NCI-H2107 (cell line): ENCODE measurements around the gene PKLR.
A peak's percentile ranks its signal among the peaks of the same experiment; 100 is the strongest.

ENCODE experiments used
- DNase-seq: peaks from one replicate; lab custom pipeline; 2025; lab: John Stamatoyannopoulos, UW

Gene PKLR

DNA sequence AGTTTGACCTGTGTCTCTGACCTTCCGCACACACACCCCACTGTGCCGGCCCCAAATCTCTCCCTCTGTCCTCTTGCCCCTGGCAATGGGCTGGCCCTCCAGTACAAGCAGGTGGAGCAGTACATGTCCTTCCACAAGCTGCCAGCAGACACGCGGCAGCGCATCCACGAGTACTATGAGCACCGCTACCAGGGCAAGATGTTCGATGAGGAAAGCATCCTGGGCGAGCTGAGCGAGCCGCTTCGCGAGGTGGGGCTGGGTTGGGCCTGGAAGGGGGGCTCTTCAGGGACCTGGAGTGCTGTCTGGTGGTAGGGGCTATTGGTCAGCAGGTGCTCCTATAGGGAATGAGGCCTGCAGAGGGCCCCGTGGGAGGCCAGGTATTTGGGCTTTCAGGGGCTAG lies 16.2 kb downstream of the PKLR start:
- DNase-seq = no peak

DNA sequence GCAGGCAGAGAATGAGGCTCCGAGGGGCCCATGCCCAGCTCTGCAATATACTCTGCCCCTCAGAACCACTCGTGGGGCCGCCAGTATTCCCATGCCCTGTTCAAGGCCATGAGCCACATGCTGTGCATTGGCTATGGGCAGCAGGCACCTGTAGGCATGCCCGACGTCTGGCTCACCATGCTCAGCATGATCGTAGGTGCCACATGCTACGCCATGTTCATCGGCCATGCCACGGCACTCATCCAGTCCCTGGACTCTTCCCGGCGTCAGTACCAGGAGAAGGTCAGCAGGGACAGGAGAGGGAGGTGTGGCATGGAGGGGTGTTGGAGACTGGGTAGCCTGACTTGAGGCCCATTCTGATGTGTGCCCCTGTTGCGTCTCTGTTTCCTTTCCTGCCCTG lies 16.8 kb downstream of the PKLR start:
- no peak for DNase-seq

DNA sequence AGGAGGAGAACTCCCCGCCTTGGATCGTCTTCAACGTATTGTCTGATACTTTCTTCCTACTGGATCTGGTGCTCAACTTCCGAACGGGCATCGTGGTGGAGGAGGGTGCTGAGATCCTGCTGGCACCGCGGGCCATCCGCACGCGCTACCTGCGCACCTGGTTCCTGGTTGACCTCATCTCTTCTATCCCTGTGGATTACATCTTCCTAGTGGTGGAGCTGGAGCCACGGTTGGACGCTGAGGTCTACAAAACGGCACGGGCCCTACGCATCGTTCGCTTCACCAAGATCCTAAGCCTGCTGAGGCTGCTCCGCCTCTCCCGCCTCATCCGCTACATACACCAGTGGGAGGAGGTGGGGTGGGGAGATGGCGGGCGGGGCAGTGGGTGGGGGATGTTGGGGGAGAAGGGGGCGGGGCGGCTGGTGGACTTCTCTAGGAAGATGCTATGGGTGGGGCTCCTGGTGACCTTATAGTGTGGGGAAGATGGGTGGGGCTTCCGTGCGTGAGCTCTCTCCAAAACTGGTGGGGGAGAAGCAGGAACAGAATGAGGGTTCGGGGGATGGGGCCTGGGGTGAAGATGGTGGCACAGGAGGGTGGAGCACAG lies 18.6 kb downstream of the PKLR start:
- DNase-seq = no peak

DNA sequence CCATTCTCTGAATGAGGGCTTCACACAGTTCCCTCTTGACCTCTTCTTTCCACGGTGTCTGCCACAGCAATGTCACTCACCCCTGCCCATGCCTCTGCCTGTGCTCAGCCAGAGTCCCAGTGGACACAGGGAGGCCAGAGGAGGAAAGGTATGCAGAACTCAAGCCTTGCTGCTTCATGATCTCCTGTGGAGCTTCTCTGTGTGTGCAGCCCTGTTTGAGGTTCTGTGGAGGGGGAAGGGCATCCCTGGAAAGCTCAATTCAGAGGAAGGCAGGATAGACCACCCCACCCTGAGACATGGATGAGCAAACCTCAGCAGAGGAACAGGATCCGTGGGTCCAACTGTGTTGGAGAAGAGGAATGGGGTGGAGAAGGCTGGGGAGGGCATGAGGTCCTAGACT lies 22.0 kb downstream of the PKLR start:
- DNase-seq = no peak

DNA sequence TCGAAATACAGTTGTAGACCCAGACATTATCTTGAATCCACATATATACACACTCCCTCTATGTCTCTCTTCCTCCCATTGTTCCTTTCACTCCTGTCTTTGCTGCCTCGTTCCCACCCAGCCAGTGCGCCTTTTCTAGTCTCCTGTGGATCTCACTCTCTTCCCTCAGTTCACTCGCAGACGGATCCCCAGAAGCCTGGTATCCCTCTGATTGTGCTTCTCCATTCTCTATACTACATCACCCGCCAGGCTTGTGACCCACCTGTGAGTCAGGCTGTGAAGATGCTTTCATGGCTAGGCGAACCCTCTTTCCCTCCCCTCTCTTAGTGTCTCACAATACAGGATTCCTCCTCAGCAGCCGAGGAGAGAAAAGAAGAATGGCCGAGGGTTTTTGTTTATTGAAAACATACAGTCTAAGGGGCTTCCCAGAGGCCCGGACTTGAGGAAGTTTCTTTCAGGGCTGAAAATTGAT lies 22.5 kb downstream of the PKLR start:
- DNase-seq = no peak

DNA sequence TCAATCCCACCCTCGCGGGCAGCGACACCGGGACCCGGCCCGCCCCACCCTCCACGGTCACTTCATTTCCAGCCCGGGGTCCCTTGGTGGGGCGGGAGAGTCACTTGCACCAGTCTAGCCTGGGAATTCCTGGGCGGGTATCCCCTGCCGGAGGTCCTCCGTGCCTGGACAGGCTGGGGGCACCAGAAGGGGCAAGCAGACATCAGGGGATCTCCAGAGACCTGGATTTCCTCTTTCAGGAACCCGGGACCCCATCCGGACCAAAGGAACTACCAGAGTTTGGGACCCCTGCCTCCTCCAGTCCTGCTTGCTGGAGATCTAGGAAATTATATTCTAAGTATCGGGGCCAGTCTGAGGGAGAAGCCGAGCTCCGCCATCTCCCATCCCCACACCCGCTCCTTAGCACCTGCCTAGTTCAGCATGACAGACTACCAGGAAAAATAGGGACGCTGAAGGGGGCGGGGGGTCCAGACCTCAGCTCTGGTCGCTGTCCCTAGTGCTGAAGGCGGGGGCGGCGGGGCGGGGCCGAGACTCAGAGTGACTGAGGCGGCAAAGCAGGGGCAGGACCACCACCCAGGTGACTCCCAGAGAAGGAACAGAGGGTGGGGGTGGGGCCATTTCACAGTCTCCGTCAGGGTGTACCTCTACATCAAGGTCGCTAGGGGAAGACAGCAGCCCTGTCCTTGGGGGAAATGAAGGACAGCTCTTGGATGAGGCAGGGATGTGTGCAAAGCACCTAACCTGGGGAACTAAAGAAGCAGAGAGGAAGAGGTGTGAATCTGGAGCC lies 23.1 kb downstream of the PKLR start:
- DNase-seq = peak; percentile 72

DNA sequence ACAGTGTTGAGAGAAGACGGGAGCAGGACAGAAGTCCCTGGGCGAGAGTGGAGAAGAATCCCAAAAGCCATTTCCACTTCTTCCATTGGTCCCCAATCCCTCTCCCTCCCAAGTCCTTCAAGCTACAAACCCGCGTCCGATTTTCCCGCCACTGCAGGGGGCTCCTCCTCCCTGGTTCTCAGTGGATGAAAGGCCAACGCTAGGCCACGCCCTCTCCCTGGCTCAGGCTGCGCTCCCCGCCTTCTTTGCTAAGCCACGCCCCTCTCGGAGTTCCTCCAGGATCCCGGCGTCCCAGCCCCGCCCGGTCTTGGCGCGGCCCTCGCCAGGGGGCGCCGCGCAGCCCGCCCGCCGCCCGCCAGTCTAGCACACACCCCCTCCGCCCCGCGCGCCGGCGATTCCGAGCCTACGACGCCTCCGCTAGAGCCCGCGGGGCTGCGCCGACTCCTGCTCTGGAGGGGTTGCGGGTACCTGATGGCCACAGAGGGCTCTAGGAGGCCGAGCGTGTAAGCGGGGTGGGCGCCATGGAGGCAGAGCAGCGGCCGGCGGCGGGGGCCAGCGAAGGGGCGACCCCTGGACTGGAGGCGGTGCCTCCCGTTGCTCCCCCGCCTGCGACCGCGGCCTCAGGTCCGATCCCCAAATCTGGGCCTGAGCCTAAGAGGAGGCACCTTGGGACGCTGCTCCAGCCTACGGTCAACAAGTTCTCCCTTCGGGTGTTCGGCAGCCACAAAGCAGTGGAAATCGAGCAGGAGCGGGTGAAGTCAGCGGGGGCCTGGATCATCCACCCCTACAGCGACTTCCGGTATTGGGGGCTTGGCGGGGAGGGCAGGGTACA lies 24.0 kb downstream of the PKLR start, which contains the start of gene HCN3:
Gene HCN3 (plus strand): TSS at position 394 of the 832 bp plus-strand sequence. CDS start 128 bp downstream, at position 522.
- peak; percentile 98 for DNase-seq

DNA sequence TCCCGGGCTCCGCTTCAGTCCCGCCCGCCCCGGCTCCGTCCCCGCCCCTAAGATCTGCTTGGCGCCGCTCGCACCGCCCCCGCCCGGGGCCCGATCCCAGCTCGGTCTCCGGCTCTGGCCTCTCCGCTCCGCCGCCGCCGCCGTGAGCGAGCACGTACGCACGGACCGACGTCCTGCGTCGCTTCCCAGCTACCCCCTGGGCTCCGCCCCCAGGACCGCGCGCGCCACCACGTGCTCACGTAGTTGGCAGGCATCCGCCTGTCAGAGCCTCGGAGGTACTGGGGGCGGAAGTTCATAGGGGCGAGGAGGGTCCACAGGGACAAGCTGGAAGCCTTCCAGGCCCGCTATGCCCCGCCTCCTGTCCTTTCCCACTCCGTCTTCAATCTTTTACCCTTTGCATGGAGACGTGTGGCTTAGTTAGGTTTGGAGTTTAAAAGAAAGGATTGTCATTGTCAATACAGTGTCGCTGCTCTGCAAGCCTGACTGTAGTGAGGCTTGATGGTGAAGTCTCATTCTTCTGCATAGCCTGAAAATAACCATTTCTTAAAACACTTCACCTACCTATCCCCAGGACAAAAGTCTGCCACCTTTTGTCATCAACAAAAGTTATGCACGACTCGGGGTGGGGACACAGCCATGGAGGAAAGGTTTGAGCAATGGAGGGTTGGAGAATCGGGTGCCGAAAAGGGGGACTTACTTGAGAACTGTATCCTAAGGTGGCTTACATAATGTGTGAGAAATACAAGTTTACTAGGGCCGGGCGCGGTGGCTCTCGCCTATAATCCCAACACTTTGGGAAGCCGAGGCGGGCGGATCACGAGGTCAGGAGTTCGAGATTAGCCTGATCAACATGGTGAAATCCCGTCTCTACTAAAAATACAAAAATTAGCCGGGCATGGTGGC lies 27.6 kb downstream of the PKLR start, which contains the start of gene CLK2:
Gene CLK2 (minus strand): TSS at position 162 of the 903 bp plus-strand sequence. CDS start 2,527 bp downstream, outside the sequence.
- DNase-seq = peak; percentile 98

DNA sequence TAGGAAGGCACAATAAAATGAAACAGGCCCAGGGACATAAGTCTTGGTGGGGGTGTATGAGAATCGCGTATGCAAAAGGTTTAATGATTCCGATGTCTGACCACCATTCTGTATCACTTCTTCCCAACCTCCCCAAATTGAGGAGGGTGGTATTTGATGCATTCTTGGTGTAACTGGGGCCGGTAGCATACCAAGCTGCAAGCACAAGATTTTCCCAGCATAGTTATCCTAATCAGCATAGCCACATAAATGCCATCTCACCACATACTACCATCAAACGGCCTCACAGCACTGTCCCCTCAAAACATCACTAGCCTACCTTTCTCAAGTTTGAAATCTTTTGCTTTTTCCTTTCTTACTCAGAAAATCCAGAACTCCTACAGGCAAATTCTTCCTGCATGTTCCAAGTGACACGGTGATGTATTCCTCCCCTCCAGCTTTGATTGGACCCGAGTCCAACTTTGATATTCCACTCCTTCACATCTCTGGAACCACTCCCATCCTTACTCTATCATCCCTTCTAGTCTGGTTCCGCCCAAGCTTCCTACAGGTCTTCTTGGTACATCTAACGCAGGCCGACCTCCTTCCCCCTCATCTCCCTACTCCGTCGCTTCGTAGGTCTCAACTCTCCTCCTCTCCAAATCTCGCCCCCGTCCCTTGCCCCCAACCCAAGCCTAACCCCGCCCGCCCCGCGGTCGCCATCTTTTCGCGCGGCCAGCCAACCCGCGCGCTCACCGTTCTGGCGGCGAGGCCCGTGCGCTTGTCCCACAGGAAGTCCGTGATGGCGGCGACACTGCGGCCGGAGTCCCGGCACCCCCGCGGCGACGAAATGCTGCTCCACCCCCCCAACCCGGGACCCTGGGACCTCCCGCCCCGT lies 28.5 kb downstream of the PKLR start:
- no peak for DNase-seq

DNA sequence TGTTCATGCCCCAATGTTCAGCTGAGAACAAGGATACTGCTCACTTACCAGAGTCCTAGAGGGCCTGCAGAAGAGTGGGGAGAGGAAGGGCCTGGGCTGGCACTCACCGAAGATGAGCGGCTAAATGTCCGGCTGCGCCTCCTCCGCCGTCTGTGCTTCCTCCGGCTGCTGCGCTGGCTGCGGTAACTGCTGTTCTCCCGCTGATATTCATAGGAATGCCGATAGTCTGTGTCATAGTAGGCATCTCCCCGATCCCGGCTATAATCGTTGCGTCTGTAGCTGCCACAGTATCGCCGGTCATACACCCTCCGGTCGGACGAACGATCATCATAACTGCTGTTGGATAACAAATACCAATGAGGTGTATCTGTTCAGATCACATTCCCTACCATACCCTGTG lies 31.9 kb downstream of the PKLR start:
- no peak for DNase-seq

DNA sequence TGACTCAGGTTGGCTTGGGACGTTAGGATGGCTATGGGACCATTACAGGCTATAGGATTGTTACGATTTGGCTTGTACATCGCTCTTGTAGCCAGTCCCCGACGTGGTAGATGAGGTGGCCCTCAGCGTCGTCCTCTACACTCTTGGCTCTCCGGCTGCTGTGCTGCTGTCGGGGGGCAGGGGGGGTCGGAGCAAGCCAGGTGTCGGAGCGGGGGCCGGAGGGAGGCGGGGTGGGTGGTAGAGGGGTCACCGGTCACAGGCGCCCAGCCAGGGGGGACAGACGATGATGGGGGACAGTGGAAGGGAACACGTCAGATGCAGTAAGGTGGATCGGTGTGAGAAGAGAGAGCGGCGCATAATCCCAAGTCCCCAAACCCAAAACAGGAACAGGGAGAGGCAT lies 32.6 kb downstream of the PKLR start:
- DNase-seq = no peak

DNA sequence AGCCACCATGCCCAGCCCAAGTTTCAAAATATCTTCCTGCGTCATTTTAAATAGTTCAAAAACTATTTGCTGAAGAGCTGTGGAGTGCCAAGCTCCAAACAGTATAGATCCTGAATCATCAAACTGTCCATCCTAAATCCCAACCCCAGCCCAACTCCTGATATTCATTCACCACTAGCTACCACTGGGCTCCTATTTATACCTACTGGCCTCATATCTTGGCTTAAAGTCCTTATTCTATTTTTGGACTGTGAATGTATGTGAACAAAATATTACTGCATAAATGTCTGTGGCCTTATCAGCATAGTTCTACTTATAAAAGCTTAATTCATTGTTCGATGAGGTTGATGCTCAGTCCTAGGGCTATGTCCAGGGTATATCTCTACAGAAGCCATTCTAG lies 33.9 kb downstream of the PKLR start:
- DNase-seq = no peak

DNA sequence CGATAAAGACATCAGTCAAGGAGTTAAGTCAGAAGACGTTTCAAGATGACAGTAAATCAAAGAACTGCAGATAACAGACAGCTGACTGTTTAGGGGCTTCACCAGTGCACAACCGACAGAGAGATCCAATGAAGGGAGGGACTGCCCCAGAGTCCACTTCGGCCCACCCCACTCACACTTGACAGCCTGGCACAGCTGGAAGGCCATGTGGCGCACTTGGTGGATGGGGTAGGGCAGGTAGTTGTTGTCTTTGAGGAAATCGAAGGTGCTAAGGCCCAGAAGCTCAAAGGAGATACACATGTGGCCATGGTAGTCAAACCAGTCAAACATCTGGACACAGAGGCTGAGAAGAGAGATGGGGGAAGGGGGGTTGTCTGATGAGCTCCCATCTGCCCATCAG lies 34.7 kb downstream of the PKLR start:
- DNase-seq = no peak

DNA sequence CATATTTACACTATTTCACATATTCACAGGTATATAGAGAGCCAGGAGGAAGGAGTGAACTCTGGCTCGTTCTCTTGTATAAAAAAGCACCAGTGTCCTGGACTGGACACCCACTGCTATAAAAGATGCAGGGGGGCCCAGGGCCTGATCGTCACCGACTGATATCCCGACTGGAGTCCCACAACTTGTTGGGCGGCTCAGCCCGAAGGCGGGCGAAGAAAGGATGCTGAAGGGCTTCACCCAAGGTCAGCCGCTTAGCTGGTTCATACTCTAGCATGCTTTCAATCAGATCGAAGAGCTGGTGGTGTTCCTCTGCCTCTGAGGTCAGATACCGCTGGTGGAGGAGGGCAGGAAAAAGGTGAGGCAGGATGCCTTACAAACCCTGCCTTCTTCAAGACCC lies 38.2 kb downstream of the PKLR start:
- no peak for DNase-seq

DNA sequence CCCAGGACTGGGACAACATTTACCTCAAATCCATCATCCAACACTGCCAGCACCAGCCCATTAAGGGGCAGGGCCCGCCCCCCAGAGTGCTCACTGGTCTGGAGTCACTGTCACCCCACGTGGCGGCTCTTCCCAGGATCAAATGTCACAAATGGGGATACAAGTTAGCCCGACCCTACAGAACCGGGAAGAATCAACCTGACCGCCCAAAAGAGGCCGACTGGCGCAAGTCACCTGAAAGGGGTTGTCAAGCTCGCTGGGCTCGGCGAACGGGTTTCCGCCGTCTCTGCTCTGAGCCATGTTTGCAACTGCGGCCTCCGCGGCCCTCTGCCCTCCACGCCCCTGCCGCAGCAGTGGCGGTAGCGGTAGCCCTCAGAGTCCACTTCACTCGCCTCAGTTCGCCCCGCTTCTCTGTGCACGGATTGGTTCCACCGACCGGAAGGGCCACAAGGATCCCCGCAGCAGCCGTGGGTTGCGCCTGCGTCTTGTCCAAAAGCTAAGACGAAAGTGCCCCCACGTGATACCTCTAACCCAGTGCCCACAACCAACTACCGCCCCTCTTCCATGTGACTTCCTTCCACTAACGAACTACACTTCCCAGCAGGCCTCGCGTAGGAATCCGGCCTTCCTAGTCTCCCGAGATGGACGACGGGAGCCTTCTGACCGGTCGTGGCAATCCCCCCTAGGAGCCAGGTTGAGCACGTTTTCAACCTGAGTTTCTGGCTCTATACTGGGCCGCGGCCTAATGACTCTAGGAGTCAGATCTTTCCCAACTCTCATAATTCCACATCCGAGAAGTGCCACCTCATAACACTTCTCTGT lies 39.2 kb downstream of the PKLR start, which contains the start of gene SCAMP3:
Gene SCAMP3 (minus strand): TSS at position 509 of the 822 bp plus-strand sequence. CDS start 209 bp downstream, at position 300.
- DNase-seq = peak; percentile 98

DNA sequence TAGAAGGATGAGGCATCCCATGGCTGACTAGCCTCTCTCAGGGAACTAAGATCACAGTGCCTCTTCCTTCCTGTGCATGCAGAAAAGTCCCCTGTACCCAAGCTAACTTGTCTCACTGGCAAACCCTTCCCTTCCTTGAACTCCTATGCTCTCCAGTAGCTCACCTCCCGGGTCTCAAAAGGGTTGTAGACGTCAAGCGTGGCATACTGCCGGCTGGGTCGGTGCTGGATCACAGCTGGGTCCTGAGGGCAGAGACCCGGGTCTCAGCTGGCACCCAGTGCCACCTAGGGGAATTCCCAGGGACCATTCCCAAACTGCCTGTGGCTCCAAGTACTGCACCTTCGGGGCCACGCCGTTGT lies 39.8 kb downstream of the PKLR start:
- no peak for DNase-seq

DNA sequence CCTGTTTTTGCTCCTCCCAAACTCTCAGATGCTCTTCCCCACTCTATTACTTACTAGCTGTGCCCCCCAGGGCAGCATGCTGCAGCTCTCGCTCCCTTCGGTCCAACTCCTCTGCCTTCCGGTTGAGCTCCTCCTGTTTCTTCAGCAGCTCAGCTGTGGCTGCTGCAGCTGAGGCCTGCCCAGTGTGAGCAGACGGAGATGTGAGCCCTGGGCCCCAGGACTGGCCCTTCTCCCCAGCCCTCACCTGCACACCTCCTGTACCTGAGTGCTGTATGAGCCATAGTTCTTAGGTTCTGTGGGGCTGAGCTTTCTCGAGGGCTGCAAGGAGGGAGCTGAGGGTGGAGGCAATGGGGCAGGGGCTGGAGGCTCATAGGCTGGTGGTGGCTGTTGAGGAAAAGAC lies 41.0 kb downstream of the PKLR start:
- no peak for DNase-seq

DNA sequence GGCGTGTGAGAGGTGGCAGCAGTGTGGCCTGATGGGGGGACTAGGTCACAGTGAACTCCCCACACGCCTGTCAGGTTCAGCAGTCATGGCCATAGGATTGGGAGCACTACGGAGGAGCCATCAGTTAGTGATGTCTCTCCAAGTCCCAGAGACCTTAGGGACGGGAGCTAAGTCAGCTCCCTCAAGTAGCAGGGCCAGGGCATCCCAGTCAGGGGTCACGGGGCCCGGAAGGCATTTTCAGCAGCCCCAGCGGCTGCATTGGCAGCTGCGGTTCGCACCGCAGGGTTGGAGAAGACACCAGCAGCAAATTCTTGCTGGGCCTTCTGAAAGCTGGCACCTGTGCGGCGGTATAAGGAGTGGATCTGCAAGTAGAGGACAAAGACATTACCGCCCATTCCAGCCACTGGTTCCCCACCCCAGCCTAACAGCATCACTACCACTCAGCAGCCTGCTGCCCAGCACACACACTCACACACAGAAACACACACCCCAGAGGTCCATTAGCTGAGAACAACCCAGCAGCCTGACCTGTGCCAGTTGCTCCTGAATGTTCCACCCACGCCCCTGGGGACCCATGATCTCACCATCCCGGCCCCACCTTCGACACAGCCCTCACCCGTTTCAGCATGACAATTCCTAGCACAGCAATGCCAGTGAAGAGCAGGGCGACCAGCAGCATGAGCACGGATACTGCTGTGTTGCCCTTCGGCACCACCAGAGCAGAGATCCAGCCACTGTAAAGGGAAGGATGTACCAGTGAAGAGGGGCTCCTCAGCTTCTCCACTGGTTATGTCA lies 45.0 kb downstream of the PKLR start:
- DNase-seq = no peak
